Ovary (tissue), 10 donors: ENCODE data around the gene AGO3. TPM values are rescaled to one million over a fixed set of nuclear protein-coding genes. Genes with fewer than 3 reads are reported as not detected.

ENCODE experiments used
- DNase-seq, 5 donors: peaks; one replicate each; pipeline ENCODE4 v3.0.0-alpha.2; 2019 to 2020
- H3K27ac ChIP-seq, 2 donors: fragments of 200-600 bp; one replicate each; pipeline versions ENCODE4 v1.5.1 to v1.8.0; 2019 to 2022
- H3K27me3 ChIP-seq: fragments of 200-600 bp; one replicate; pipeline ENCODE4 v1.8.0; 2022
- H3K36me3 ChIP-seq: fragments of 200-600 bp; sonication (generic); one replicate; pipeline ENCODE4 v1.5.1; 2019
- H3K4me1 ChIP-seq: one replicate; pipeline ENCODE4 v1.8.1; 2013; ENCODE audit warnings: mild to moderate bottlenecking, moderate library complexity; ENCODE audit not compliant: insufficient read depth
- H3K4me3 ChIP-seq: fragments of 200-600 bp; sonication (generic); one replicate; pipeline ENCODE4 v1.5.1; 2017
- H3K9me3 ChIP-seq, 2 donors: fragments of 200-600 bp in 1 of 2; sonication (generic) in 1 of 2; one replicate each; pipeline versions ENCODE4 v1.5.1 to v1.8.1; 2013 to 2019; ENCODE audit warnings: mild to moderate bottlenecking in 1 of 2, moderate library complexity in 1 of 2
- EP300 ChIP-seq: sonication (generic); formaldehyde crosslinking; IDR thresholded peaks from one replicate; pipeline ENCODE4 v1.6.1; 2017; ENCODE audit warnings: antibody characterized with exemption
- POLR2A ChIP-seq: fragments of 450-650 bp; IDR thresholded peaks from one replicate; pipeline ENCODE4 v1.6.1; 2017; ENCODE audit warnings: antibody characterized with exemption, mild to moderate bottlenecking, moderate library complexity
- WGBS, 3 donors: extraction: QIAGEN DNeasy Blood & Tissue Kit in 1 of 3; methylation state at CpG; one replicate each; pipeline versions ENCODE4 v1.1.5 to v1.1.7; 2013 to 2017; 5-methylcytosine and 5-hydroxymethylcytosine counted together
- intact Hi-C, 4 donors: fragments of 100-400 bp; cut with DNase I; formaldehyde crosslinking; loops; one replicate each; pipeline versions ENCODE4 v1.11.0 to v1.15.1; 2022 to 2023
- long read RNA-seq, 3 donors: library from polyadenylated mRNA in 2 of 3; unstranded in 2 of 3; transcript quantifications; one replicate each; pipeline ENCODE4 v2.0.0 and lab custom pipeline, GENCODE V29; 2021 to 2026
- polyA plus RNA-seq, 2 donors: library from polyadenylated mRNA; stranded (reverse); fragments of 200-250 nt in 1 of 2; fragments of 350-450 nt in 1 of 2; fragmentation: Illumina TruSeq in 1 of 2; extraction: RNeasy Lipid Tissue Mini Kit (QIAGEN cat#74804) in 1 of 2; gene quantifications; one replicate each; pipeline ENCODE4 v1.2.3, GENCODE V29; 2013 to 2014
- total RNA-seq, 7 donors: library from RNA; depleted of rRNA in 2 of 7; stranded (reverse); fragments of >200 nt in 2 of 7; fragmentation: NEBNext Ultra II Directional in 3 of 7; extraction: Animal tissue kit (Norgen Biotek cat#: 25700) in 3 of 7; gene quantifications; one replicate each; pipeline versions ENCODE4 v1.1.0 to v1.2.4, GENCODE V29; 2016 to 2023
- TF ChIP-seq, protein P1 (sequence below), 3 donors: fragments of 450-650 bp in 2 of 3; fragments of 200-600 bp in 1 of 3; IDR thresholded peaks; one replicate each; pipeline versions ENCODE4 v1.5.1 to v1.8.0; 2016 to 2022; ENCODE audit warnings: antibody characterized with exemption in 3 of 3, mild to moderate bottlenecking in 1 of 3
- donor health status: DM: no; HTN: no; CAD: no; lungs with moderate emphysema.
- donor health status: DM: no; HTN: no; CAD: no.
- donor health status: Bipolar disorder and iron deficiency.
- donor health status: DM: yes; HTN: yes; CAD: no.
- donor health status: DM: no; HTN: no; CAD: no.
- donor health status: DM: yes; HTN: yes; CAD: no.

Gene AGO3
- total RNA-seq (10 to 100 TPM; 15.4 to 44.1 (median 31.5) TPM), polyA plus RNA-seq (10 to 100 TPM in 1 of 2 donors, 1 to 10 TPM in 1; 3.8 to 11.2 TPM)
- long read RNA-seq, donor 1, full-length matches to known transcripts: 13 of 47 reads
- long read RNA-seq, donor 1, partial matches to known transcripts: 11 of 47 reads
- long read RNA-seq, donor 1, other reads (novel, unspliced or antisense): 23 of 47 reads
- long read RNA-seq, donor 2: 0 reads
- long read RNA-seq, donor 3, full-length matches to known transcripts: 4 of 19 reads
- long read RNA-seq, donor 3, partial matches to known transcripts: 4 of 19 reads
- long read RNA-seq, donor 3, other reads (novel, unspliced or antisense): 11 of 19 reads

DNA sequence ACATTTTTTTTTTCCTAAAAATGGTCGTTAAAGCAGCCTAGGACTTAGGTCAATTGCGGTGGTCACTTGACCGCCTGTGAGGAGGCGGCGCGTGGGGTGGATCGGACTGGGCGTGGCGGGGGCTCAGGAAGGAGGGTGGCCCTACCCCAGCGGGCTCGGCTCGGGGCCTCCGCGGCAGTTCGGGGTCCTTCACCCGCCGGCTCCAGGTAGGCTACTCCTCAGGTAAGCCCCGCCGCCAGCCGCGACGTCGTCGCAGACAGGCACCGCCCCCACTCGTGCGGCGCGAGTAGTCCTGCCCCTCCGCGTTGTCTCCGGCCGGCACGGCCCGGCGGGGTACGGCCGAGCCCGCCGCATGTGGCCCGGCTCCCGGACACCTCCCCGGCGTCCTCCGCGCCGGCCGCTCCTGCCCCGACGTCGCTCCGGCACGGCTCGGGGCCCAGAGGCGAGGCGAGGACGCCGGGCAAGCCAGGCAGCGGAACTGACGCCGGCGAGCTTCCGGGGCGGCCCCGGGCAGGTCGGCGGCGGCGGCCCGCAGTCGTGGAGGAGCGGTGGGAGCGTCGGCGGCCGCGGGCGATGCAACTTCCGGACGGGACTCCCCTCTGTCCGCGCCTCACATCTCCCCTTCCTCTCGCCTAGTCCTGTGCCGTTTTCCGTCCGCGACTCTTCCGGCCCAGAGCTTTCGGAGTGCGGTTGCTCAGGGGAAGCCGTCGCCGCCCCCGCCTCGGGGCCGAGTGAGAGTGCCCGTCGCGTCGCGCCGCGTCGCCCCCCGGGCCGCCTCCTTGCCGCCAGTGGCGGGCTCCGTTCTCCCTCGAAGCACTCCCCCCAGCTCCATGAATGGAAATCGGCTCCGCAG lies at the start of gene AGO3:
TSS of gene AGO3 (plus strand) at position 513 of the 853 bp plus-strand sequence. CDS start at position 835, 322 bp downstream.
- intact Hi-C loops: no loop called here
- H3K4me1 ChIP-seq: no peaks in the 10 kb centered on the region
- no peaks in the 10 kb centered on the region for H3K36me3 ChIP-seq
- 0 to 1% (median 0%) methylated on average over 55 to 112 of the region's 112 CpGs for WGBS, 3 donors
- peak within 1 kb of the TSS; percentile 82 for H3K4me3 ChIP-seq
- TF ChIP-seq, protein P1, sequence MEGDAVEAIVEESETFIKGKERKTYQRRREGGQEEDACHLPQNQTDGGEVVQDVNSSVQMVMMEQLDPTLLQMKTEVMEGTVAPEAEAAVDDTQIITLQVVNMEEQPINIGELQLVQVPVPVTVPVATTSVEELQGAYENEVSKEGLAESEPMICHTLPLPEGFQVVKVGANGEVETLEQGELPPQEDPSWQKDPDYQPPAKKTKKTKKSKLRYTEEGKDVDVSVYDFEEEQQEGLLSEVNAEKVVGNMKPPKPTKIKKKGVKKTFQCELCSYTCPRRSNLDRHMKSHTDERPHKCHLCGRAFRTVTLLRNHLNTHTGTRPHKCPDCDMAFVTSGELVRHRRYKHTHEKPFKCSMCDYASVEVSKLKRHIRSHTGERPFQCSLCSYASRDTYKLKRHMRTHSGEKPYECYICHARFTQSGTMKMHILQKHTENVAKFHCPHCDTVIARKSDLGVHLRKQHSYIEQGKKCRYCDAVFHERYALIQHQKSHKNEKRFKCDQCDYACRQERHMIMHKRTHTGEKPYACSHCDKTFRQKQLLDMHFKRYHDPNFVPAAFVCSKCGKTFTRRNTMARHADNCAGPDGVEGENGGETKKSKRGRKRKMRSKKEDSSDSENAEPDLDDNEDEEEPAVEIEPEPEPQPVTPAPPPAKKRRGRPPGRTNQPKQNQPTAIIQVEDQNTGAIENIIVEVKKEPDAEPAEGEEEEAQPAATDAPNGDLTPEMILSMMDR (IDR thresholded peaks at IDR 0.05): no peak
- TF ChIP-seq POLR2A: peak; percentile 87
- DNase-seq: peak; percentile 77 to 88 (median 80)
- peak within 1 kb of the TSS; percentile 94 to 99 for H3K27ac ChIP-seq
- H3K27me3 ChIP-seq: no peaks in the 10 kb centered on the region
- H3K9me3 ChIP-seq: no peaks in the 10 kb centered on the region

DNA sequence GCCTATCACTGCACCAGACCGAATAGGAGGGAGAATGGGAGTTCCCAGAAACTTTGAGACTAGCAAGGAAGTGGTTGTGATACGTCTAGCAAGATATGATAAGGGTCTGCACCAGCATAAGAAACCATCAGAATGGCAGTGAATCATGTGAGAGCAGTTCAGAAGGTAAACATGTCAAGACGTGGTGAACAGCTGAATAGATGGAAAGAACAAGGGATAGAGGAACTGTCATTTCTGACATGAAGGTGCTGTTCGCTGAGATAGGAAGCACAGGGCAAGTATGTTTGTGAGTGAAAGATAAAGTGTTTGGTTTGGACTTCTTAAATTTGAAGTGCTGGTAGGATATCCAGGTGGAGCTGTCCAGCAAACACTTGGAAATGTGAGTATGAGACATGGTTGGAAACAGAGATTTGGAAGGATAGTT lies 49.0 kb upstream of the AGO3 start:
- Histone ChIP-seq H3K27me3 (no peaks in the 10 kb centered on the region), H3K4me1 (peaks cover 4% of the 10 kb centered on the region), H3K9me3 (no peaks in the 10 kb centered on the region), H3K4me3 (no peak overlapping the region), H3K27ac (no peak overlapping the region), H3K36me3 (no peaks in the 10 kb centered on the region)
- WGBS, 3 donors: 36 to 47% (median 41%) methylated on average over 4 of the region's 4 CpGs
- intact Hi-C loops: loop anchor here in 1 of 4 donors (5.0 kb wide), 1 partner anchor 205 kb away; the partner anchor contains the start of gene ADPRS
- DNase-seq: no peak
- no peak for TF ChIP-seq POLR2A
- TF ChIP-seq, protein P1 (IDR thresholded peaks at IDR 0.05): no peak
- no peak for TF ChIP-seq EP300

DNA sequence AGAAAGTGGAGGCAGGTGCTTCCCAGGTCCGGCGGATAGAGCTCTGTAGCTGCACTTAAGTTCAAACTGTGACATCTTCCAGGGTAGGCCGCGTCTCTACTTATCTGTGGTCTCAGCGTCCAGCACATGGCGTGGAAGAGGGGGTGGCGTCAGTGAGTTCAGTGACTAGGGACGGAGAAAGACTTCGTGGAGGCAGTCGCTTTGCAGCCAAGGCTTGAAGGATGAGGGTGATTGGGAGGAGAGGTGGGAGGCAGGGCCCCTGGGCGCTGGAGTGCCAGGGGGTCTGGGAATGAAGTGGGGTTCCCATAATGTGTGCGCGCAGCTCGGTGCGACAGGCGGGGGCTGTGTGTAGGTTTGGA lies 48.3 kb upstream of the AGO3 start:
- peaks cover 4% of the 10 kb centered on the region for H3K4me1 ChIP-seq
- intact Hi-C loops: loop anchor here in 1 of 4 donors (5.0 kb wide), 1 partner anchor 205 kb away; the partner anchor contains the start of gene ADPRS
- H3K27me3 ChIP-seq: no peaks in the 10 kb centered on the region
- peak overlapping the region in 1 of 2 donors; percentile 72 for H3K27ac ChIP-seq
- DNase-seq: no peak
- TF ChIP-seq EP300: no peak
- no peak for TF ChIP-seq POLR2A
- TF ChIP-seq, protein P1 (IDR thresholded peaks at IDR 0.05): no peak
- peak overlapping the region; percentile 99 for H3K4me3 ChIP-seq
- WGBS, 3 donors: 39 to 46% (median 40%) methylated on average over 16 of the region's 16 CpGs
- no peaks in the 10 kb centered on the region for H3K36me3 ChIP-seq
- no peaks in the 10 kb centered on the region for H3K9me3 ChIP-seq

DNA sequence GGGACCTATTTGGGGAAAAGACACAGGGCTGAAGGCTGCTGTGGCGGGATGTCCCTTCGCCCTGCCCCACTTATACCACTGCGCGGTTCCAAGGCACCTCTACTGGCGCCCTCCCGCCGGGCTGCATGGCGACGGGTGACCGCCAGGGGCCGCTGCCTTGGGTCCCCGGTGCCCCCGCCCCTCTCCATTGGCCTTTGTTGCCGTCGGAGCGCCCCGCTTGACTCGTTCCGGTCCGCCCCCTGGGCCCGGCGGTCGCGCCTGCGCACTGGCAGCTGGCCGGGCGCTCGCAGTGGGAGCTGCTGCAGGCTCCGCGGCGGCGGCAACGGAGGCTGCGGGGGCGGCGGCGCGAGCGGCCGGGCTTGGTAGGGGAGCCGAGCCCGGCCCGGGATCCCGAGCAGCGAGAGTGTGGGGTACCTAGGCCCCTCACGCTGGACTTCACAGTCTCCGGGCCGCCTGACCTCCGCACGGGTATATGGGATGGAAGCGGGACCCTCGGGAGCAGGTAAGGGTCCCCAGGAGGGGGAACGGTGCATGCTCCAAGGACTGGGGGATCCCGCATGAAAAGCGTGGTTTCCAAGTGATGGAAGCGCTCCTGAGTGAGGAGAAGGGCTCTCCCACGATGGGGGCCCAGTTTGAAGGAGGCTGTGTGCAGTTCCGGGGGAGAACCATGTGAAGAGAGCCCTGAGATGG lies 47.8 kb upstream of the AGO3 start, which contains the start of gene AGO1:
TSS of gene AGO1 (plus strand) at position 265 of the 690 bp plus-strand sequence. CDS start at position 478, 213 bp downstream.
- TF ChIP-seq, protein P1 (IDR thresholded peaks at IDR 0.05): peak; percentile 96 to 98 (median 97)
- peak; percentile 59 for TF ChIP-seq POLR2A
- no peak for TF ChIP-seq EP300
- H3K27me3 ChIP-seq: no peaks in the 10 kb centered on the region
- H3K9me3 ChIP-seq: no peaks in the 10 kb centered on the region
- 1% methylated on average over 42 to 58 of the region's 58 CpGs for WGBS, 3 donors
- no peaks in the 10 kb centered on the region for H3K36me3 ChIP-seq
- peak within 1 kb of the TSS; percentile 99 for H3K4me3 ChIP-seq
- H3K4me1 ChIP-seq: peaks cover 4% of the 10 kb centered on the region
- DNase-seq: peak; percentile 94 to 96 (median 96)
- intact Hi-C loops: loop anchor here in 1 of 4 donors (5.0 kb wide), 1 partner anchor 204 kb away; the partner anchor contains the start of gene ADPRS
- H3K27ac ChIP-seq: peak within 1 kb of the TSS; percentile 67 to 72
